GM18498 (cell line): ENCODE measurements around the gene USP46.

Source experiments
- ATAC-seq: cut with Tn5 transposase; IDR thresholded peaks from one replicate; pipeline ENCODE4 v1.9.1; 2021; ENCODE audit warnings: mild to moderate bottlenecking, moderate library complexity; ENCODE audit not compliant: unreplicated experiment

The USP46 gene

GRCh38 chr4:52657618-52658501 lies 1.2 kb downstream of the USP46 start:
- no peak for ATAC-seq

GRCh38 chr4:52657292-52657617 lies 1.8 kb downstream of the USP46 start:
- no peak for ATAC-seq

- no peak for ATAC-seq
Measured at GRCh38 chr4:52655506-52655905, 3.6 kb downstream of the USP46 start.

GRCh38 chr4:52651996-52652672 lies 7.0 kb downstream of the USP46 start:
- no peak for ATAC-seq

GRCh38 chr4:52648836-52649235 lies 10.3 kb downstream of the USP46 start:
- no peak for ATAC-seq

GRCh38 chr4:52646741-52647140 lies 12.4 kb downstream of the USP46 start:
- ATAC-seq: no peak

- ATAC-seq: no peak
Measured at GRCh38 chr4:52646096-52646495, 13.0 kb downstream of the USP46 start.

GRCh38 chr4:52645300-52645699 lies 13.8 kb downstream of the USP46 start:
- peak; percentile 43 for ATAC-seq

- no peak for ATAC-seq
Measured at GRCh38 chr4:52643785-52644244, 15.3 kb downstream of the USP46 start.

- no peak for ATAC-seq
Measured at GRCh38 chr4:52643190-52643589, 15.9 kb downstream of the USP46 start.

- peak; percentile 74 for ATAC-seq
Measured at GRCh38 chr4:52641854-52642563, 17.1 kb downstream of the USP46 start.

GRCh38 chr4:52640808-52641565 lies 18.1 kb downstream of the USP46 start:
- ATAC-seq: no peak

- peak; percentile 62 for ATAC-seq
Measured at GRCh38 chr4:52638717-52639116, 20.4 kb downstream of the USP46 start.

- no peak for ATAC-seq
Measured at GRCh38 chr4:52637116-52637515, 22.0 kb downstream of the USP46 start.

GRCh38 chr4:52635560-52635959 lies 23.5 kb downstream of the USP46 start:
- ATAC-seq: no peak

GRCh38 chr4:52635130-52635529 lies 24.0 kb downstream of the USP46 start:
- ATAC-seq: no peak

- ATAC-seq: no peak
Measured at GRCh38 chr4:52633846-52634245, 25.3 kb downstream of the USP46 start.

GRCh38 chr4:52628974-52629373 lies 30.1 kb downstream of the USP46 start:
- no peak for ATAC-seq

GRCh38 chr4:52628543-52628942 lies 30.6 kb downstream of the USP46 start:
- ATAC-seq: no peak

GRCh38 chr4:52627876-52628275 lies 31.2 kb downstream of the USP46 start:
- ATAC-seq: no peak

GRCh38 chr4:52625216-52625615 lies 33.9 kb downstream of the USP46 start:
- ATAC-seq: no peak
